PC-3 (cell line): ENCODE measurements around the gene SNX8. TPM values are rescaled to one million over a fixed set of nuclear protein-coding genes. Genes with fewer than 3 reads are reported as not detected.

ENCODE experiments used
- ATAC-seq: fragments of 200-7000 bp; cut with Tn5 transposase; 2 replicates; pipeline ENCODE4 v1.9.1; 2020; ENCODE audit warnings: mild to moderate bottlenecking, moderate library complexity
- BruUV-seq: library from RNA; stranded (reverse); fragments of 400-500 nt; replicated peaks from 2 replicates; lab custom pipeline; 2021; lab: Mats Ljungman, UMichigan
- CTCF ChIA-PET: fragments of 300-600 bp; sonication (Branson Sonifier 250); formaldehyde crosslinking; loops from one replicate; lab custom pipeline; 2022; ENCODE audit warnings: antibody characterized with exemption; lab: Charles Lee
- POLR2A ChIA-PET: fragments of 300-600 bp; sonication (Branson Sonifier 250); formaldehyde crosslinking; loops from one replicate; lab custom pipeline; 2022; ENCODE audit warnings: antibody characterized with exemption; ENCODE audit not compliant: unreplicated experiment; lab: Charles Lee
- DNase-seq: peaks from one replicate; pipeline ENCODE4 v3.0.0-alpha.2; 2015
- H2AFZ ChIP-seq: fragments of 300-600 bp; sonication (generic); 2 replicates; pipeline ENCODE4 v1.6.0; 2016; ENCODE audit warnings: antibody characterized with exemption, low read length
- H3F3A ChIP-seq: fragments of 300-600 bp; sonication (generic); one replicate; pipeline ENCODE4 v1.6.0; 2017; ENCODE audit warnings: antibody characterized with exemption, low read length, control low read depth, mild to moderate bottlenecking; ENCODE audit not compliant: unreplicated experiment
- H3K27ac ChIP-seq: fragments of 300-600 bp; sonication (generic); 2 replicates; pipeline ENCODE4 v1.5.1; 2016; ENCODE audit warnings: mild to moderate bottlenecking, low read length
- H3K27me3 ChIP-seq: fragments of 300-600 bp; sonication (generic); 2 replicates; pipeline ENCODE4 v1.6.1; 2016; ENCODE audit warnings: low read length, mixed read lengths
- H3K36me3 ChIP-seq: fragments of 300-600 bp; sonication (generic); 2 replicates; pipeline ENCODE4 v1.6.1; 2016; ENCODE audit warnings: low read depth, mixed run types, low read length, mixed read lengths
- H3K4me1 ChIP-seq: fragments of 300-600 bp; sonication (generic); 2 replicates; pipeline ENCODE4 v1.5.1; 2016; ENCODE audit warnings: low read length; ENCODE audit not compliant: insufficient read depth
- H3K4me2 ChIP-seq: fragments of 300-600 bp; sonication (generic); 2 replicates; pipeline ENCODE4 v1.6.0; 2016; ENCODE audit warnings: low read length
- H3K4me3 ChIP-seq: fragments of 300-600 bp; sonication (generic); 2 replicates; pipeline ENCODE4 v1.5.1; 2016; ENCODE audit warnings: mild to moderate bottlenecking, low read length, mixed read lengths
- H3K79me2 ChIP-seq: fragments of 300-600 bp; sonication (generic); 2 replicates; pipeline ENCODE4 v1.6.1; 2017; ENCODE audit warnings: low read length, mixed read lengths
- H3K9ac ChIP-seq: fragments of 300-600 bp; sonication (generic); 2 replicates; pipeline ENCODE4 v1.6.0; 2016; ENCODE audit warnings: mild to moderate bottlenecking, low read length
- H3K9me2 ChIP-seq: fragments of 300-600 bp; sonication (generic); replicated peaks from 2 replicates; pipeline ENCODE4 v1.6.1; 2016; ENCODE audit warnings: mixed run types, low read length, mixed read lengths
- H3K9me3 ChIP-seq: fragments of 300-600 bp; sonication (generic); 2 replicates; pipeline ENCODE4 v1.6.1; 2016; ENCODE audit warnings: low read length, mixed read lengths
- H4K20me1 ChIP-seq: fragments of 300-600 bp; sonication (generic); 2 replicates; pipeline ENCODE4 v1.6.1; 2016; ENCODE audit warnings: low read length, mixed read lengths
- CTCF ChIP-seq: fragments of 300-600 bp; sonication (generic); conservative IDR thresholded peaks from 2 replicates; pipeline ENCODE4 v1.5.1; 2017; ENCODE audit warnings: antibody characterized with exemption, low read depth, mild to moderate bottlenecking, low read length
- EZH2 ChIP-seq: fragments of 300-600 bp; sonication (generic); IDR thresholded peaks from one replicate; pipeline ENCODE4 v1.6.1; 2017; ENCODE audit warnings: antibody characterized with exemption, mild to moderate bottlenecking, low read length; ENCODE audit not compliant: unreplicated experiment
- EZH2phosphoT487 ChIP-seq: fragments of 300-600 bp; sonication (generic); IDR thresholded peaks from 2 replicates; pipeline ENCODE4 v1.6.1; 2018; ENCODE audit warnings: mild to moderate bottlenecking, antibody characterized with exemption, low read length, borderline replicate concordance
- intact Hi-C: fragments of 100-400 bp; cut with micrococcal nuclease; formaldehyde crosslinking; loops from 2 replicates; pipeline ENCODE4 v1.9.0; 2023
- total RNA-seq: library from RNA; depleted of rRNA; stranded (reverse); fragments of >200 nt; gene quantifications from 2 replicates; pipeline ENCODE4 v1.2.3, GENCODE V29; 2014

Gene SNX8
- total RNA-seq, 1 experiment from 2014 or later, result 12.3 TPM

GRCh38 chr7:2249744-2250323, 64.4 kb downstream of the SNX8 start:
- ChIA-PET POLR2A (no interaction called here), CTCF (interaction anchor here (1.0 kb wide), 1 partner anchor 98 kb away, joined by 5 read pairs; no protein-coding TSS in a partner anchor)
- Histone ChIP-seq H3K27ac (peak overlapping the region; percentile 81), H3K4me3 (no peak overlapping the region), H3K4me2 (no peak overlapping the region), H3K4me1 (peaks cover 21% of the 10 kb centered on the region), H3K36me3 (no peaks in the 10 kb centered on the region; the same call in 1 of the 2 replicates), H4K20me1 (no peaks in the 10 kb centered on the region), H3K27me3 (no peaks in the 10 kb centered on the region), H3K9me3 (no peaks in the 10 kb centered on the region), H3K9me2 (no peaks in the 10 kb centered on the region), H2AFZ (no peak overlapping the region), H3F3A (no peaks in the 10 kb centered on the region), H3K9ac (no peak overlapping the region; the same call in 1 of the 2 replicates), H3K79me2 (no peaks in the 10 kb centered on the region)
- intact Hi-C loops, result loop anchor here (1.0 to 2.0 kb wide), 2 partner anchors 65 to 98 kb away; partner anchors contain the start of gene SNX8
- no peak for TF ChIP-seq EZH2phosphoT487
- TF ChIP-seq CTCF, result no peak
- TF ChIP-seq EZH2, result no peak
- no peak for DNase-seq
- no TSS peak for BruUV-seq
- no peak for ATAC-seq

GRCh38 chr7:2248984-2249694, 65.1 kb downstream of the SNX8 start:
- ChIA-PET CTCF (interaction anchor here (0.5 to 1.0 kb wide), 2 partner anchors 99 to 509 kb away, joined by 3 to 5 read pairs; no protein-coding TSS in a partner anchor), POLR2A (no interaction called here)
- DNase-seq (peak; percentile 80), ATAC-seq (peak; percentile 94)
- intact Hi-C loops, result loop anchor here (1.0 to 2.0 kb wide), 2 partner anchors 66 to 99 kb away; partner anchors contain the start of gene SNX8
- Histone ChIP-seq H3K36me3 (no peaks in the 10 kb centered on the region; the same call in 1 of the 2 replicates), H3K9ac (peak overlapping the region; percentile 59), H3K27me3 (no peaks in the 10 kb centered on the region), H3K4me3 (peak overlapping the region; percentile 3; the same call in 1 of the 2 replicates), H3K4me1 (peaks cover 18% of the 10 kb centered on the region), H3K27ac (peak overlapping the region; percentile 81), H3K79me2 (no peaks in the 10 kb centered on the region), H2AFZ (peak overlapping the region; percentile 74), H4K20me1 (no peaks in the 10 kb centered on the region), H3K9me3 (no peaks in the 10 kb centered on the region), H3K4me2 (peak overlapping the region; percentile 60), H3F3A (no peaks in the 10 kb centered on the region), H3K9me2 (no peaks in the 10 kb centered on the region)
- TSS peak; percentile 73 for BruUV-seq
- TF ChIP-seq CTCF (peak; percentile 40; the same call in 1 of the 2 replicates), EZH2phosphoT487 (no peak), EZH2 (no peak)
